PC-9 (cell line): ENCODE data around the gene GFM2. TPM values are rescaled to one million over a fixed set of nuclear protein-coding genes. Genes with fewer than 3 reads are reported as not detected.

Source experiments
- BruUV-seq: library from RNA; stranded (reverse); fragments of 400-500 nt; replicated peaks from 2 replicates; lab custom pipeline; 2021; lab: Mats Ljungman, UMichigan
- CTCF ChIA-PET: fragments of 300-600 bp; sonication (Branson Sonifier 250); formaldehyde crosslinking; loops from one replicate; lab custom pipeline; 2022; ENCODE audit warnings: antibody characterized with exemption; lab: Charles Lee
- POLR2A ChIA-PET: fragments of 300-600 bp; sonication (Branson Sonifier 250); formaldehyde crosslinking; loops from one replicate; lab custom pipeline; 2022; ENCODE audit warnings: antibody characterized with exemption; ENCODE audit not compliant: unreplicated experiment; lab: Charles Lee
- DNase-seq, 2 experiments: peaks; one replicate each; pipeline versions ENCODE4 v3.0.0 to v3.0.0-alpha.2; 2015 to 2022; ENCODE audit warnings: mixed read lengths in 1 of 2
- H2AFZ ChIP-seq: fragments of 200-600 bp; sonication (generic); 2 replicates; pipeline ENCODE4 v1.8.1; 2017; ENCODE audit warnings: antibody characterized with exemption
- H3F3A ChIP-seq: fragments of 200-600 bp; sonication (generic); 2 replicates; pipeline ENCODE4 v1.8.1; 2017; ENCODE audit warnings: antibody characterized with exemption, mild to moderate bottlenecking, low read depth; ENCODE audit not compliant: insufficient read depth
- H3K27ac ChIP-seq: fragments of 200-600 bp; sonication (generic); 2 replicates; pipeline ENCODE4 v1.6.1; 2016; ENCODE audit warnings: mixed run types
- H3K27me3 ChIP-seq: fragments of 200-600 bp; sonication (generic); 2 replicates; pipeline ENCODE4 v1.6.1; 2016; ENCODE audit warnings: low read depth, mixed run types; ENCODE audit not compliant: insufficient read depth
- H3K36me3 ChIP-seq: fragments of 200-600 bp; sonication (generic); 2 replicates; pipeline ENCODE4 v1.6.1; 2016; ENCODE audit warnings: low read depth, mixed run types
- H3K4me1 ChIP-seq: fragments of 200-600 bp; sonication (generic); replicated peaks from 2 replicates; pipeline ENCODE4 v1.6.1; 2016; ENCODE audit warnings: mixed run types; ENCODE audit not compliant: insufficient read depth
- H3K4me2 ChIP-seq: fragments of 200-600 bp; sonication (generic); 2 replicates; pipeline ENCODE4 v1.6.1; 2017; ENCODE audit warnings: mixed run types
- H3K4me3 ChIP-seq: fragments of 200-600 bp; sonication (generic); 2 replicates; pipeline ENCODE4 v1.6.1; 2016; ENCODE audit warnings: mixed run types
- H3K79me2 ChIP-seq: fragments of 200-600 bp; sonication (generic); 2 replicates; pipeline ENCODE4 v1.6.1; 2017; ENCODE audit warnings: low read depth, mixed run types
- H3K9me2 ChIP-seq: fragments of 200-600 bp; sonication (generic); 2 replicates; pipeline ENCODE4 v1.8.1; 2017; ENCODE audit warnings: mild to moderate bottlenecking; ENCODE audit not compliant: insufficient read depth
- H3K9me3 ChIP-seq: fragments of 200-600 bp; sonication (generic); 2 replicates; pipeline ENCODE4 v1.8.1; 2016; ENCODE audit warnings: low read depth; ENCODE audit not compliant: insufficient read depth
- H4K20me1 ChIP-seq: fragments of 200-600 bp; sonication (generic); 2 replicates; pipeline ENCODE4 v1.8.1; 2017; ENCODE audit not compliant: insufficient read depth
- EZH2 ChIP-seq: fragments of 200-600 bp; sonication (generic); IDR thresholded peaks from 2 replicates; pipeline ENCODE4 v1.8.0; 2017; ENCODE audit warnings: antibody characterized with exemption, low read depth
- intact Hi-C: fragments of 100-400 bp; cut with micrococcal nuclease; formaldehyde crosslinking; loops from one replicate; pipeline ENCODE4 v1.10.0; 2022; ENCODE audit not compliant: unreplicated experiment
- total RNA-seq: library from RNA; stranded (reverse); gene quantifications from 2 replicates; pipeline ENCODE4 v1.2.3, GENCODE V29; 2021
- TF ChIP-seq, protein P1 (sequence below): fragments of 200-600 bp; sonication (generic); conservative IDR thresholded peaks from 2 replicates; pipeline ENCODE4 v1.6.1; 2017; ENCODE audit warnings: mixed run types, antibody characterized with exemption, mild to moderate bottlenecking, moderate library complexity

The GFM2 gene
- total RNA-seq, 1 experiment from 2014 or later, result 39.8 TPM

DNA sequence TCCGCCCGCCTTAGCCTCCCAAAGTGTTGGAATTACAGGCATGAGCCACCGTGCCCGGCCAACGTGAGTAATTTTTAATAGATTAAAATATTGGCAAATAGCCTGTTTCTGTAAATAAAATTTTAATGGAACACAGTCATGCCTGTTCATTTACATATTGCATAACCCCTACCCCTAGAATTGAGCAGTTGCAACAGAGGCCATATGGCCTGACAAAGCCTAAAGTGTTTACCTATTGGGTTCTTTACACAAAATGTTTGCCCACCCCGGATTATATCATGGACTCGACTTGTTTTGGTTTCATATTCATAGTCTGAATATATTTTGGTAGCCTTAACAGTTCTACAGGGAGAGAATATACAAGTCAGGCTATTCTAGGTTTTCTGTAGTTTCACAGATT, 5.4 kb upstream of the GFM2 start:
- no peaks in the 10 kb centered on the region for H4K20me1 ChIP-seq
- peaks cover 24% of the 10 kb centered on the region; the same call in 1 of the 2 replicates for H3K36me3 ChIP-seq
- no peak for DNase-seq
- CTCF ChIA-PET, result interaction anchor here (0.6 kb wide), 1 partner anchor 291 kb away, joined by 5 read pairs; no protein-coding TSS in a partner anchor
- intact Hi-C loops, result no loop called here
- peaks cover 18% of the 10 kb centered on the region for H3K79me2 ChIP-seq
- no peak overlapping the region for H3K4me2 ChIP-seq
- peaks cover 6% of the 10 kb centered on the region for H3K4me1 ChIP-seq
- no peaks in the 10 kb centered on the region; the same call in none of the 2 replicates for H3F3A ChIP-seq
- H3K9me2 ChIP-seq, result no peaks in the 10 kb centered on the region
- H3K4me3 ChIP-seq, result no peak overlapping the region
- no peak overlapping the region for H2AFZ ChIP-seq
- no peak overlapping the region for H3K27ac ChIP-seq
- POLR2A ChIA-PET, result no interaction called here
- BruUV-seq, result no TSS peak
- TF ChIP-seq, protein P1, sequence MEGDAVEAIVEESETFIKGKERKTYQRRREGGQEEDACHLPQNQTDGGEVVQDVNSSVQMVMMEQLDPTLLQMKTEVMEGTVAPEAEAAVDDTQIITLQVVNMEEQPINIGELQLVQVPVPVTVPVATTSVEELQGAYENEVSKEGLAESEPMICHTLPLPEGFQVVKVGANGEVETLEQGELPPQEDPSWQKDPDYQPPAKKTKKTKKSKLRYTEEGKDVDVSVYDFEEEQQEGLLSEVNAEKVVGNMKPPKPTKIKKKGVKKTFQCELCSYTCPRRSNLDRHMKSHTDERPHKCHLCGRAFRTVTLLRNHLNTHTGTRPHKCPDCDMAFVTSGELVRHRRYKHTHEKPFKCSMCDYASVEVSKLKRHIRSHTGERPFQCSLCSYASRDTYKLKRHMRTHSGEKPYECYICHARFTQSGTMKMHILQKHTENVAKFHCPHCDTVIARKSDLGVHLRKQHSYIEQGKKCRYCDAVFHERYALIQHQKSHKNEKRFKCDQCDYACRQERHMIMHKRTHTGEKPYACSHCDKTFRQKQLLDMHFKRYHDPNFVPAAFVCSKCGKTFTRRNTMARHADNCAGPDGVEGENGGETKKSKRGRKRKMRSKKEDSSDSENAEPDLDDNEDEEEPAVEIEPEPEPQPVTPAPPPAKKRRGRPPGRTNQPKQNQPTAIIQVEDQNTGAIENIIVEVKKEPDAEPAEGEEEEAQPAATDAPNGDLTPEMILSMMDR, result no peak
- no peak for TF ChIP-seq EZH2
- H3K27me3 ChIP-seq, result no peaks in the 10 kb centered on the region
- H3K9me3 ChIP-seq, result no peaks in the 10 kb centered on the region

- Histone ChIP-seq H3K4me1 (peaks cover 39% of the 10 kb centered on the region), H3K9me3 (no peaks in the 10 kb centered on the region), H3K4me3 (peak overlapping the region; percentile 83), H3F3A (peaks cover 15% of the 10 kb centered on the region; the same call in 1 of the 2 replicates), H4K20me1 (no peaks in the 10 kb centered on the region), H2AFZ (peak overlapping the region; percentile 91), H3K79me2 (peaks cover 58% of the 10 kb centered on the region), H3K36me3 (0 out of 2 replicates have a peak, but pooled peaks cover 18% of the 10 kb centered on the region), H3K27ac (peak overlapping the region; percentile 58), H3K4me2 (peak overlapping the region; percentile 83), H3K9me2 (no peaks in the 10 kb centered on the region), H3K27me3 (no peaks in the 10 kb centered on the region)
- BruUV-seq, result TSS peak; percentile 78
- no peak for TF ChIP-seq EZH2
- TF ChIP-seq, protein P1, result no peak
- intact Hi-C loops, result loop anchor here (2.0 to 10.0 kb wide), 4 partner anchors 97 to 497 kb away; partner anchors contain the start of genes FAM169A and GCNT4
- DNase-seq, result peak in 1 of 2 experiments; percentile 43
- ChIA-PET POLR2A (interaction anchor here (1.0 kb wide), 1 partner anchor 82 kb away, joined by 4 read pairs; the partner anchor contains the start of gene HEXB), CTCF (no interaction called here)
Measured at GRCh38 chr5:74767579-74767913, 629 bp upstream of the GFM2 start.

DNA sequence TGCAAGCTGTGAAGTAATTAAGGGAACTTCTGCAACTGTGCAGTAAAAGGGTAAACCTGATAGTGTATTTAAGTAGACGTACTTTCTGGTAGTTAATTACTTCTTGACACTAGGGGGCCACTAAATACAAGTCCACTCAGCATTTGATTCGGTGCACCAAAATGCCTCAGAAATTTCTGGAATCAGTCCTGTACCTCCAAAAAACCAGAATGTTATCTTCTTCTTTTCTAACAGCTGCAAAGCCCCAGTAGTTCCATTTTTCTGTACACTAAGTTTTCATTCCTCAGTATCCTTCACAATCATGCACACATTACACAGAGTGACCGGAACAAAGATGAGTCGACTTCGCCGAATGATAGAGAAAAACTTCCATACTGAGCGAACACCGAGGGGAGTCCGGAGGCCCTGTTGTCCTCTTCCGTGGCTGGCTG, 484 bp downstream of the GFM2 start:
- Histone ChIP-seq H3K4me1 (peaks cover 50% of the 10 kb centered on the region), H2AFZ (peak overlapping the region; percentile 91), H3K4me3 (peak overlapping the region; percentile 83), H4K20me1 (no peaks in the 10 kb centered on the region), H3K9me2 (no peaks in the 10 kb centered on the region), H3K4me2 (peak overlapping the region; percentile 83), H3K79me2 (peaks cover 67% of the 10 kb centered on the region), H3K27ac (peak overlapping the region; percentile 58), H3K36me3 (peaks cover 26% of the 10 kb centered on the region), H3K9me3 (no peaks in the 10 kb centered on the region), H3K27me3 (no peaks in the 10 kb centered on the region), H3F3A (peaks cover 19% of the 10 kb centered on the region)
- intact Hi-C loops, result loop anchor here (2.0 to 10.0 kb wide), 4 partner anchors 98 to 498 kb away; partner anchors contain the start of genes FAM169A and GCNT4
- ChIA-PET CTCF (no interaction called here), POLR2A (interaction anchor here (0.5 to 1.0 kb wide), 2 partner anchors 33 to 81 kb away, joined by 3 to 4 read pairs; partner anchors contain the start of gene HEXB)
- DNase-seq, result peak in 1 of 2 experiments; percentile 66
- BruUV-seq, result TSS peak; percentile 66
- no peak for TF ChIP-seq EZH2
- TF ChIP-seq, protein P1, result peak; percentile 73
